GM23338 (cell line): ENCODE data around the gene MELTF.

ENCODE experiments used
- EZH2 ChIP-seq: fragments of 200-600 bp; sonication (generic); IDR thresholded peaks from one replicate; pipeline ENCODE4 v1.8.0; 2017; ENCODE audit warnings: antibody characterized with exemption, mild to moderate bottlenecking, low read depth; ENCODE audit not compliant: unreplicated experiment
- POLR2AphosphoS5 ChIP-seq: IDR thresholded peaks from 2 replicates; pipeline ENCODE4 v1.6.1; 2016; ENCODE audit warnings: antibody characterized with exemption, low read depth
- TF ChIP-seq, protein P1 (sequence below), 2 experiments: fragments of 200-600 bp in 1 of 2; sonication (generic) in 1 of 2; conservative IDR thresholded peaks; 2 replicates each; pipeline versions ENCODE4 v1.5.1 to v1.6.1; 2016 to 2017; ENCODE audit warnings: antibody characterized with exemption in 2 of 2, low read depth in 2 of 2, mild to moderate bottlenecking in 2 of 2, moderate library complexity in 1 of 2
- TF ChIP-seq, protein P2 (sequence below): IDR thresholded peaks from one replicate; pipeline ENCODE4 v1.6.1; 2018; ENCODE audit warnings: antibody characterized with exemption; ENCODE audit not compliant: unreplicated experiment

DNA sequence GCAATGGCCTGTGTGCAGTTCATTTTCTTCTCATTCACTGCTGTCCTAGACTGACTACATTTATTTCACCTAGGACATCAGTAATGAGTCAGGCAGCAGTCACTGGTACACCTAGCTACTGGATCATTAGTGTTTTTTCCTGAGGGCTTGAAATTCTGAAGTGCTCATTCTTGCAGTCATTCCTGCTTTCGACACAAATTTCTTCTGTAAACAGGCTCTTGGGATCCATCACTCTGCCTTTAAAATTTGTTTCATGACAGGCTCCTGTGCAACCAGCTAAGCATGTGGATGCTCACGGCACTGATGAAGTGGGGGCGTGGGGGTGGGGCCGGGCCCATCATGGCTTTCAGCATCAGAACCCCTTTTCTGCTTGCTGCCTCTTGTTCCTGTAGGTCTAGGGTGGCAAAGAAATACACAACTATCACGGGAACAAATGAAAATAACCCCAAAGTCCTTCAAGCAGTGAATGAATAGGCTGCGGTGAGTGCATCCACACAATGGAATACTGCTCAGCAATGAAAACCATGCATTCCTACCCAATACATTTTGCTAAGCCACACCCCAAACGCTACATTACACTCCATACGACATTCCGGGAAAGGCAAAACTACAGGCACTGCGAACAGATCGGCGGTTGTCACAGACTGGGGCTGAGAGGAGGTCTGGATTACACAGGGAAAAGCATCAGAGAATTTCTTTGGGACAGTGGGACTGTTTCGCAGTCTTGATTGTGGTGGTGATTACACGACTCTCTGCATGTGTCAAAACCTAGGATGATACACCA lies 9.3 kb upstream of the MELTF start:
- no peak for TF ChIP-seq POLR2AphosphoS5
- TF ChIP-seq, protein P1, sequence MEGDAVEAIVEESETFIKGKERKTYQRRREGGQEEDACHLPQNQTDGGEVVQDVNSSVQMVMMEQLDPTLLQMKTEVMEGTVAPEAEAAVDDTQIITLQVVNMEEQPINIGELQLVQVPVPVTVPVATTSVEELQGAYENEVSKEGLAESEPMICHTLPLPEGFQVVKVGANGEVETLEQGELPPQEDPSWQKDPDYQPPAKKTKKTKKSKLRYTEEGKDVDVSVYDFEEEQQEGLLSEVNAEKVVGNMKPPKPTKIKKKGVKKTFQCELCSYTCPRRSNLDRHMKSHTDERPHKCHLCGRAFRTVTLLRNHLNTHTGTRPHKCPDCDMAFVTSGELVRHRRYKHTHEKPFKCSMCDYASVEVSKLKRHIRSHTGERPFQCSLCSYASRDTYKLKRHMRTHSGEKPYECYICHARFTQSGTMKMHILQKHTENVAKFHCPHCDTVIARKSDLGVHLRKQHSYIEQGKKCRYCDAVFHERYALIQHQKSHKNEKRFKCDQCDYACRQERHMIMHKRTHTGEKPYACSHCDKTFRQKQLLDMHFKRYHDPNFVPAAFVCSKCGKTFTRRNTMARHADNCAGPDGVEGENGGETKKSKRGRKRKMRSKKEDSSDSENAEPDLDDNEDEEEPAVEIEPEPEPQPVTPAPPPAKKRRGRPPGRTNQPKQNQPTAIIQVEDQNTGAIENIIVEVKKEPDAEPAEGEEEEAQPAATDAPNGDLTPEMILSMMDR (conservative IDR thresholded peaks at IDR 0.05; ENCODE audit: low read depth in 2 of 2), result no peak
- no peak for TF ChIP-seq EZH2
- TF ChIP-seq, protein P2, sequence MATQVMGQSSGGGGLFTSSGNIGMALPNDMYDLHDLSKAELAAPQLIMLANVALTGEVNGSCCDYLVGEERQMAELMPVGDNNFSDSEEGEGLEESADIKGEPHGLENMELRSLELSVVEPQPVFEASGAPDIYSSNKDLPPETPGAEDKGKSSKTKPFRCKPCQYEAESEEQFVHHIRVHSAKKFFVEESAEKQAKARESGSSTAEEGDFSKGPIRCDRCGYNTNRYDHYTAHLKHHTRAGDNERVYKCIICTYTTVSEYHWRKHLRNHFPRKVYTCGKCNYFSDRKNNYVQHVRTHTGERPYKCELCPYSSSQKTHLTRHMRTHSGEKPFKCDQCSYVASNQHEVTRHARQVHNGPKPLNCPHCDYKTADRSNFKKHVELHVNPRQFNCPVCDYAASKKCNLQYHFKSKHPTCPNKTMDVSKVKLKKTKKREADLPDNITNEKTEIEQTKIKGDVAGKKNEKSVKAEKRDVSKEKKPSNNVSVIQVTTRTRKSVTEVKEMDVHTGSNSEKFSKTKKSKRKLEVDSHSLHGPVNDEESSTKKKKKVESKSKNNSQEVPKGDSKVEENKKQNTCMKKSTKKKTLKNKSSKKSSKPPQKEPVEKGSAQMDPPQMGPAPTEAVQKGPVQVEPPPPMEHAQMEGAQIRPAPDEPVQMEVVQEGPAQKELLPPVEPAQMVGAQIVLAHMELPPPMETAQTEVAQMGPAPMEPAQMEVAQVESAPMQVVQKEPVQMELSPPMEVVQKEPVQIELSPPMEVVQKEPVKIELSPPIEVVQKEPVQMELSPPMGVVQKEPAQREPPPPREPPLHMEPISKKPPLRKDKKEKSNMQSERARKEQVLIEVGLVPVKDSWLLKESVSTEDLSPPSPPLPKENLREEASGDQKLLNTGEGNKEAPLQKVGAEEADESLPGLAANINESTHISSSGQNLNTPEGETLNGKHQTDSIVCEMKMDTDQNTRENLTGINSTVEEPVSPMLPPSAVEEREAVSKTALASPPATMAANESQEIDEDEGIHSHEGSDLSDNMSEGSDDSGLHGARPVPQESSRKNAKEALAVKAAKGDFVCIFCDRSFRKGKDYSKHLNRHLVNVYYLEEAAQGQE, result no peak
